Endothelial cell of umbilical vein (primary cell): ENCODE data around the gene SPIRE1. TPM values are rescaled to one million over a fixed set of nuclear protein-coding genes. Genes with fewer than 3 reads are reported as not detected.

ENCODE experiments used
- BruUV-seq: library from RNA; stranded (reverse); fragments of 400-500 nt; replicated peaks from 2 replicates; lab custom pipeline; 2021; lab: Mats Ljungman, UMichigan
- CTCF ChIA-PET: fragments of 300-600, 350-600 bp; sonication (Branson Sonifier 250); formaldehyde crosslinking; loops from one replicate; lab custom pipeline; 2021; ENCODE audit warnings: antibody characterized with exemption, inconsistent platforms; lab: Charles Lee
- POLR2A ChIA-PET: fragments of 300-600, 350-600 bp; sonication (Branson Sonifier 250); formaldehyde crosslinking; loops from one replicate; lab custom pipeline; 2021; ENCODE audit warnings: antibody characterized with exemption, inconsistent platforms; lab: Charles Lee
- DNase-seq: peaks from one replicate; pipeline ENCODE4 v3.0.0-alpha.2; 2011; ENCODE audit warnings: low read depth, low spot score
- FAIRE-seq: peaks from 2 replicates; lab custom pipeline; 2011; peaks lifted over from hg19 to GRCh38; lab: Jason Lieb, UNC
- H2AFZ ChIP-seq: 2 replicates; pipeline ENCODE4 v1.6.0; 2012; ENCODE audit warnings: low read depth, low read length, control low read depth, inconsistent platforms
- H3K27ac ChIP-seq: 2 replicates; pipeline ENCODE4 v1.5.1; 2011; ENCODE audit warnings: low read depth, mild to moderate bottlenecking, control low read depth, low read length, moderate library complexity; ENCODE audit not compliant: insufficient read depth
- H3K27me3 ChIP-seq, 2 experiments: 2 replicates each; pipeline versions ENCODE4 v1.6.0 to v1.6.1; 2011; ENCODE audit warnings: low read length in 2 of 2, mixed read lengths in 1 of 2; ENCODE audit not compliant: control insufficient read depth in 2 of 2, insufficient read depth in 2 of 2
- H3K36me3 ChIP-seq, 2 experiments: 2 replicates in 1 of 2; 3 replicates in 1 of 2; pipeline ENCODE4 v1.5.1; 2011; ENCODE audit warnings: low read length in 2 of 2, mild to moderate bottlenecking in 1 of 2, moderate library complexity in 1 of 2; ENCODE audit not compliant: control insufficient read depth in 2 of 2, insufficient read depth in 2 of 2; ENCODE audit errors: extremely low read depth in 1 of 2
- H3K4me1 ChIP-seq: 3 replicates; pipeline ENCODE4 v1.5.1; 2011; ENCODE audit warnings: mild to moderate bottlenecking, low read length; ENCODE audit not compliant: control insufficient read depth, insufficient read depth; ENCODE audit errors: extremely low read depth
- H3K4me2 ChIP-seq: 2 replicates; pipeline ENCODE4 v1.6.1; 2011; ENCODE audit warnings: low read length, control low read depth, mixed read lengths; ENCODE audit not compliant: insufficient read depth
- H3K4me3 ChIP-seq, 3 experiments: fragments of 200-600 bp in 1 of 3; sonication (generic), shearing (Covaris generic) in 1 of 3; replicated peaks in 1 of 3; 2 replicates each; pipeline ENCODE4 v1.5.1; 2011 to 2016; ENCODE audit warnings: control low read depth in 3 of 3, low read length in 3 of 3, mild to moderate bottlenecking in 2 of 3, inconsistent platforms in 1 of 3, low read depth in 1 of 3, moderate library complexity in 1 of 3; ENCODE audit not compliant: insufficient read depth in 1 of 3
- H3K79me2 ChIP-seq: 2 replicates; pipeline ENCODE4 v1.6.0; 2012; ENCODE audit warnings: low read length, inconsistent platforms; ENCODE audit not compliant: control insufficient read depth, insufficient read depth
- H3K9ac ChIP-seq: replicated peaks from 2 replicates; pipeline ENCODE3; 2011; ENCODE audit warnings: low read length, control low read depth; ENCODE audit not compliant: insufficient read depth; ENCODE audit errors: extremely low read depth
- H3K9me1 ChIP-seq: replicated peaks from 3 replicates; pipeline ENCODE4 v1.6.0; 2011; ENCODE audit warnings: mild to moderate bottlenecking, low read length; ENCODE audit not compliant: control insufficient read depth, insufficient read depth; ENCODE audit errors: extremely low read depth
- H3K9me3 ChIP-seq: replicated peaks from 2 replicates; pipeline ENCODE4 v1.5.1; 2012; ENCODE audit warnings: low read length, inconsistent platforms; ENCODE audit not compliant: control insufficient read depth, insufficient read depth
- H4K20me1 ChIP-seq: replicated peaks from 2 replicates; pipeline ENCODE3; 2011; ENCODE audit warnings: mild to moderate bottlenecking, low read length; ENCODE audit not compliant: control insufficient read depth, insufficient read depth; ENCODE audit errors: extremely low read depth
- EZH2 ChIP-seq: IDR thresholded peaks from 2 replicates; pipeline ENCODE4 v1.6.1; 2012; ENCODE audit warnings: borderline replicate concordance, low read depth, mild to moderate bottlenecking, moderate library complexity, low read length, inconsistent platforms; ENCODE audit not compliant: severe bottlenecking
- FOS ChIP-seq: IDR thresholded peaks from 2 replicates; pipeline ENCODE4 v1.6.1; 2011; ENCODE audit warnings: mild to moderate bottlenecking, low read length, moderate library complexity, borderline replicate concordance; ENCODE audit not compliant: insufficient read depth
- GATA2 ChIP-seq: IDR thresholded peaks from 2 replicates; pipeline ENCODE4 v1.7.0; 2011; ENCODE audit warnings: low read depth, mild to moderate bottlenecking, moderate library complexity, mixed read lengths, low read length; ENCODE audit not compliant: insufficient read length, insufficient read depth
- JUN ChIP-seq: IDR thresholded peaks from 2 replicates; pipeline ENCODE4 v1.6.1; 2011; ENCODE audit warnings: borderline replicate concordance, low read depth; ENCODE audit not compliant: insufficient read length, insufficient read depth
- MAX ChIP-seq: IDR thresholded peaks from 2 replicates; pipeline ENCODE4 v1.6.1; 2011; ENCODE audit not compliant: insufficient read depth, insufficient read length
- MYC ChIP-seq: IDR thresholded peaks from one replicate; pipeline ENCODE4 v1.6.1; 2011; ENCODE audit warnings: mild to moderate bottlenecking, low read depth, low read length
- POLR2A ChIP-seq: IDR thresholded peaks from 2 replicates; pipeline ENCODE4 v1.6.1; 2012; ENCODE audit warnings: low read depth, mild to moderate bottlenecking, control low read depth, low read length
- POLR2AphosphoS5 ChIP-seq: IDR thresholded peaks from 2 replicates; pipeline ENCODE4 v1.6.1; 2012; ENCODE audit warnings: low read depth, mild to moderate bottlenecking, control low read depth, low read length, moderate library complexity; ENCODE audit not compliant: insufficient read depth
- dilution Hi-C: fragments of 300-500 bp; cut with MboI; formaldehyde crosslinking; loops from one replicate; pipeline ENCODE4 v1.15.0; 2019; ENCODE audit warnings: low sequenced_read_pairs; ENCODE audit not compliant: extremely low pct_ligation_motif_present
- intact Hi-C: fragments of 100-400 bp; cut with micrococcal nuclease; formaldehyde crosslinking; loops from one replicate; pipeline ENCODE4 v1.10.0; 2022
- polyA plus RNA-seq, 4 experiments: library from polyadenylated mRNA; depleted of rRNA in 3 of 4; stranded (reverse) in 3 of 4; unstranded in 1 of 4; fragments of >200 nt; gene quantifications; 2 replicates each; pipeline versions ENCODE4 v1.2.1 to v1.2.3, GENCODE V29; 2011 to 2012; ENCODE audit warnings: missing spikeins in 1 of 4
- total RNA-seq: library from RNA; stranded (reverse); gene quantifications from 2 replicates; pipeline ENCODE4 v1.2.3, GENCODE V29; 2021
- TF ChIP-seq, protein P1 (sequence below), 2 donors: IDR thresholded peaks; 1 replicate in 1 of 2; 2 replicates in 1 of 2; pipeline ENCODE4 v1.5.1; 2011; ENCODE audit warnings: low read length in 2 of 2, mild to moderate bottlenecking in 2 of 2, moderate library complexity in 2 of 2, control low read depth in 1 of 2, inconsistent platforms in 1 of 2, low read depth in 1 of 2; ENCODE audit not compliant: insufficient read depth in 1 of 2; ENCODE audit errors: extremely low read depth in 1 of 2

Gene SPIRE1
- total and polyA plus RNA-seq, 2 donors (not counting 3 experiments of a cell fraction or from before 2014, with no cell fraction given), result 13.1 to 44.0 TPM

GRCh38 chr18:12463191-12463590 is 194.7 kb downstream of the SPIRE1 start:
- Histone ChIP-seq H3K9me1 (no peaks in the 10 kb centered on the region), H4K20me1 (no peaks in the 10 kb centered on the region), H3K4me3 (no peak overlapping the region), H2AFZ (no peak overlapping the region), H3K27me3 (no peaks in the 10 kb centered on the region), H3K27ac (peak overlapping the region; percentile 39), H3K4me2 (peak overlapping the region; percentile 29), H3K79me2 (peaks cover 1% of the 10 kb centered on the region), H3K9ac (no peak overlapping the region), H3K9me3 (no peaks in the 10 kb centered on the region), H3K36me3 (peaks cover 3 to 7% of the 10 kb centered on the region in 2 experiments), H3K4me1 (peaks cover 46% of the 10 kb centered on the region)
- no TSS peak for BruUV-seq
- FAIRE-seq (peak; percentile 83), DNase-seq (peak; percentile 49)
- dilution Hi-C loops (no loop called here), intact Hi-C loops (loop anchor here (10.0 kb wide), 1 partner anchor 192 kb away; the partner anchor contains the start of gene SPIRE1)
- TF ChIP-seq FOS (no peak), POLR2AphosphoS5 (no peak), MAX (no peak), JUN (no peak), MYC (no peak), POLR2A (no peak), GATA2 (no peak), EZH2 (no peak)
- TF ChIP-seq, protein P1, sequence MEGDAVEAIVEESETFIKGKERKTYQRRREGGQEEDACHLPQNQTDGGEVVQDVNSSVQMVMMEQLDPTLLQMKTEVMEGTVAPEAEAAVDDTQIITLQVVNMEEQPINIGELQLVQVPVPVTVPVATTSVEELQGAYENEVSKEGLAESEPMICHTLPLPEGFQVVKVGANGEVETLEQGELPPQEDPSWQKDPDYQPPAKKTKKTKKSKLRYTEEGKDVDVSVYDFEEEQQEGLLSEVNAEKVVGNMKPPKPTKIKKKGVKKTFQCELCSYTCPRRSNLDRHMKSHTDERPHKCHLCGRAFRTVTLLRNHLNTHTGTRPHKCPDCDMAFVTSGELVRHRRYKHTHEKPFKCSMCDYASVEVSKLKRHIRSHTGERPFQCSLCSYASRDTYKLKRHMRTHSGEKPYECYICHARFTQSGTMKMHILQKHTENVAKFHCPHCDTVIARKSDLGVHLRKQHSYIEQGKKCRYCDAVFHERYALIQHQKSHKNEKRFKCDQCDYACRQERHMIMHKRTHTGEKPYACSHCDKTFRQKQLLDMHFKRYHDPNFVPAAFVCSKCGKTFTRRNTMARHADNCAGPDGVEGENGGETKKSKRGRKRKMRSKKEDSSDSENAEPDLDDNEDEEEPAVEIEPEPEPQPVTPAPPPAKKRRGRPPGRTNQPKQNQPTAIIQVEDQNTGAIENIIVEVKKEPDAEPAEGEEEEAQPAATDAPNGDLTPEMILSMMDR (IDR thresholded peaks at IDR 0.05; ENCODE audit: extremely low read depth in 1 of 2, insufficient read depth in 1 of 2, low read depth in 1 of 2, low read length in 2 of 2), result no peak
- ChIA-PET CTCF (interaction anchor here (1.1 to 1.9 kb wide), 3 partner anchors 69 to 198 kb away, joined by 4 to 11 read pairs (median 6); no protein-coding TSS in a partner anchor), POLR2A (no interaction called here)
